GM18868 (cell line): ENCODE data around the gene FBN2.
"Not testable (repeated sequence)": the region's sequence is repeated elsewhere in the genome, so short reads cannot be mapped to it uniquely, and the experiment has no call there.

Source experiments
- ATAC-seq: cut with Tn5 transposase; IDR thresholded peaks from one replicate; pipeline ENCODE4 v1.9.1; 2021; ENCODE audit warnings: mild to moderate bottlenecking, moderate library complexity; ENCODE audit not compliant: unreplicated experiment

Gene FBN2

DNA sequence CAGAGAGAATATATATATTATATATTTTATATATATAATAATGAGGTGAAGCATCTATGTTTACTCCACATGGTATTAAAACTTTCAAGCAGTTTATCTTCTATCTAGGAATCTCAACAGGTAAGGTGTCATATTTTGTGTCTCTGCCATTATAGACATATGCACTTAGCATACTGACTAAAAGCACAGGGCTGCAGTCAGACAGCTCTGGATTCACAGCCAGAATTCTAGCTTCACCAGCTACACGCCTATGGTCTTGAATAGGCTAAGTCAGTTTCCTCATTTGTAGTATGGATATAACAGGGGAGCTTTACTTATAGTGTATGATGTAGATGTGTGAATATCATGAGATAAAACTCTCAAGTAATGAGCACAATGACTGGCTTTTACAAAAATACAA, 57.9 kb downstream of the FBN2 start:
- ATAC-seq: no peak

DNA sequence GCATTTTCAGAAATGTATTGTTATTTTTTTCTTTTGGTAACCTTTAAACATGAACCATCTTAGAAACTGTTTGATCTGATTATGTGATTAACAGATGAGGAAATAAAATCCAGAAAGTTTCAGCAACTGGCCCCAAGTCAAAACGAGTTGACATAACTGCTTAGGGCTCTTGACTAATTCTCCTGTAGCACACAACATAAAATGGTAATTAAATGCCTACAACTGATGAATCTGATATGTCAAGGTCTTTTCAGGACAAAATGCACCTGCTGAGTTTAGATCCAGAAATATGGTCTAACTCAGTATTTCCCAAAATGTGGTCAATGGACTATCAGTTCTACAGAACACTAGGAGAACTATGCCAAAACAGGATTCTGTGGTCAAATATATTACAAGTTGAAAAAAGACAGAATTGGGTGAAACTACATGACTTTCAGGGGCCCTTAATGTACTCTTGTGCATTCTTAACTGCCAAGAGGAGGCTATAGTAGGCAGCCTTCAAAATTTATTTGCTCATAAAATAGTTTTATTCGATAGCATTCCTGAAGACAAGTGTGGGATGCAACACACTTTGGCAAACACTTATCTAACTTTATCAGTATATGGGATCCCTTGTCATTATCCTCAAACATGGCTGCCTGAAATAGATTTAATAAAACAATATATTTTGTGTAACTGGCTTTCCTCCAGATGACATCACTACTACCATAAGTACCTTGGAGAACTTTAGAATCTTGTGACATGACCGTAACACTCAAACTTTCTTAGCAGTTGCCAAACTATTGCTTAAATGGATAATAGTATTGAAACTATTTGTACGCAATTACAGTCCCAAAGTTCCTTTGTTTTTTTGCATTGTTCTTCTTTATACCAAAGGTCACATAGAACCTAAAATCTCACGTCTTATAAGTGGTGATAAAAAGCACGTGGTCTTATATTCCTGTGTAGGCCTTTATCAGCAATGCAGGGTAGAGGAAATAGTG, 59.4 kb downstream of the FBN2 start:
- no peak for ATAC-seq

DNA sequence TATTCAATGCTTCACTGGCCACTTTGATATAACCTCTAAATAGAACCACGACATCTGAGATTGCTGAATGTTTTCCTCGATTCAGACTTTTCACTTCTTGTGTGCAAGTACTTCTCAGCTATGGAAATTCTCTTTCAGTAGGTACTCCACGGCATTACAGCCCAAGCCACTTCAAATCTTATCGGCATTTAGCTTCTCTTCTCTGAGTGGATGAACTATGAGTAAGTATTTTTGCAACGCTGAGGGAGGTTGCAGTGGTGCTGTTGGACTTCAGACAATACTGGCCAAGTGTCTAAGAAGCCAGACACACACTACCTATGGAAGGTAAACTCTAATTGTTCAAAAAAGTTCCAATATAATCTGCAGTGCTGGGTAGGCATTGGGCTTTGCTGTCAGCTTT, 60.1 kb downstream of the FBN2 start:
- no peak for ATAC-seq

DNA sequence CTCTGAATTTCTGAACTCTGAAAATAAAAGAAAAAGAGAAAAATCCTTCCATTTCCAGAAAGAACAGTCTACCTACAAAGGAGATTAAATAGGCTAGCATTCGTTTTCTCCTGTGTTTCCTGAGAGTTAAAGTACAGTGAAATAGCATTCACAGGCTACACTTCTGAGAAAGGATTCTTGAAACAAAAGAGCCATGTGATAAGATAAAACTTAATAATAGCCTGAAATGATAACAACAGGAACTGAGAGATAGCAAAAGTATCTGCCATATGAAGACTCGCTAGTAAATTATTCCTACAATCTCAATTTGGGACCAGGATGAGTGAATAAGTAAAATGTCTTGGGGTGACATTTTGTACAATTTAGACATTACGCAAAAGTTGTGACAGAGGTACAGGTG, 62.4 kb downstream of the FBN2 start:
- ATAC-seq: no peak

DNA sequence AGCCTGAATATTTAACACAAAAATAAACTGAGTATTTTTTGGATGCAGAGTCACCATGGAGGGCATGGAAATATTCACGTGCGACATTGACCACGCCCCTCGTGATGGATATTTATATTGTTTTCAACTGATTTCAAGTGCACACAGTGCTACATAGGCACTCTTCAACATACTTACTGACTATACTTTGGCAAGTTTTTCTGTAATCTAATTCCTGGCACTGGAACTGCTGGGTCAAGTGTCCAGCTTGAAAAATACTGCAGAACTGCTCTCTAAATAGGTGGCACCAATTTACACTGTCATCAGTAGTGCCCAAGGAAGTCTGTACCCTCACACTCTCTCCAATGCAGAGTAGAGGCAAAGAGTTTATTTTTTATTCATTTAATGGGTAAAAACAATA, 65.1 kb downstream of the FBN2 start:
- no peak for ATAC-seq

DNA sequence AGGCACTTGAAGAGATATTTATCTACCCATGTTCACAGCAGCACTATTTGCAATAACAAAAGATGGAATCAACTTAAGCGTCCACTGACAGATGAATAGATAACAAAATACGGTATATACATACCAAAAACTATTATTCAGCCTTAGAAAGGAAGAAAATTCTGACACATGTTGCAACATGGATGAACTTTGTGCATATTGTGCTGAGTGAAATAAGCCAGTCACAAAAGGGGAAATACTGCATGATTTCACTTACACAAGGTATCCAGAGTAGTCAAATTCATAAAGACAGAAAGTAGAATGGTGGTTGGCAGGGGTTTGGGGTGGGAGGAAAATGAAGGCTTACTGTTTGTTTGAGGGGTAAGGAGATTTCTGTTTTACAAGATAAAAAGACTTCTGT, 66.0 kb downstream of the FBN2 start:
- ATAC-seq: no peak

DNA sequence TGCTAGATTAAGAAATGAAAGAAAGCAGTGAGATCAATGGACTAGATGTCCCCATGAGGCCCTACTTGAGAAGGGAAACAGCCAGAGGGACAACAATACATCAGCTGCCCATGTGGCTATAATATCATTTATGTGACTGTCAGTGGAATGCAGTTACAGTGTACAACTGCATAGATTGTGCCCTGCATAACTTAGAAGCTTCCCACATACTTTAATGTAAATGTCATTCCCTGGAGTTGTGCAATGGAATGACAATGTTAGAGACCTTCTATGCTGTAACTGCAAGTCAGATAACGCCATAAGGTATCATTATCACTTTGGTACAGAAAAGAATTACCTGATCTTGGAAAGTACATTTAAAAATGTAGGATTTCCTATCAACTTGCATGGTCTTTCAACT, 67.4 kb downstream of the FBN2 start:
- ATAC-seq: no peak

DNA sequence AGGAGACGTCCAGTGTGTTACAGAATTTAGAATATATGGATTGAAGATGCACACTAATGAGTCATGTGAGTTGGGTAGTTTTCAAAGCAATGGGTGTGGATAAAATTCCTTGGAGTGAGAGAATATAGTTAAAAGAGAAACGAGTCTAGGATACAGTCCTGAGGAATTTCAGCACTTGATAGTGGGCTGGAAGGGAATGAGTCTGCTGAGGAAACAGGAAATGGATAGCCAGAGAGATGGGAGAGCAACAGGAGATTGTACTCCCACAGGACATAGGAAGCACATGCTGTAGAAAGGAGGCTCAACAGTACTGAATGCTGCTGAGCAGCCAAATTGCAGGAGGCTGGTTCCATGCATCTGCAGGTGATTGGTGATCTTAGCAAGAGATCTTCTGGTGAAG, 68.1 kb downstream of the FBN2 start:
- no peak for ATAC-seq

DNA sequence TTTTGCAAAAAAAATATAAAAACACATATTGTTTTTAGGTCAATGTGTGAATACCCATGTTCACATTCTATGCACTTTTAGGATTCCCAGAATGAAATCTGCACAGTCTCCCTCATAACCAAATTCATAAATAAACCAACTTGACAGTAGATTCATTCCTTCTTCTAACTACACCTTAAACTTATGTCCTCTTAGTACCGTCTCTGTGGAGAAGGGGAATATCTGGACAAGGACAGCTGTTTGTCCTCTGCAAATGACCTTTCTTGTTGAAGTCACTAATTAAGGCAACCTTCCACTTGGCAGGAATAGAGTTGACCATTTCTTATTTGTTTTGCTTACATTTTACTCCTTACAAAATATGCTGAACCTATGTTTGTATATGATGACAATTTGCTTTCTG, 71.1 kb downstream of the FBN2 start:
- no peak for ATAC-seq

DNA sequence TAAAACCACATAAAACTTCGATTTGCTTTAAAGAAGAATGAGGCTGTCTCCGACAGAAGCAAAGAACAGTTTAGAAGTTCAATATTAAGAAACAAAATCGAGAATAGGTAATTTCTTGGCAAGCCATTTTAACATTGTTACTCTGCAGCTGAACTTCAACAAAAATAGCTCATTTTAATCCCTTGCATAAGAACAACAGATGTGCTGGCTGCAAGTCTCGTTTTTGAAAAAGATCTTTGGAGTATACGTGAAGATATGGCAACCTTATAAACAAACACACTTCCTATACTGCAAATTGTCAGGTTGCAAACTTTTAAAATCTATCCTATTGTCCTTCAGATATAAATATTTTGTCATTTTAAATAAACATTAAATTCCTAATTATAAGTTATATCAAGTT, 71.5 kb downstream of the FBN2 start:
- no peak for ATAC-seq

DNA sequence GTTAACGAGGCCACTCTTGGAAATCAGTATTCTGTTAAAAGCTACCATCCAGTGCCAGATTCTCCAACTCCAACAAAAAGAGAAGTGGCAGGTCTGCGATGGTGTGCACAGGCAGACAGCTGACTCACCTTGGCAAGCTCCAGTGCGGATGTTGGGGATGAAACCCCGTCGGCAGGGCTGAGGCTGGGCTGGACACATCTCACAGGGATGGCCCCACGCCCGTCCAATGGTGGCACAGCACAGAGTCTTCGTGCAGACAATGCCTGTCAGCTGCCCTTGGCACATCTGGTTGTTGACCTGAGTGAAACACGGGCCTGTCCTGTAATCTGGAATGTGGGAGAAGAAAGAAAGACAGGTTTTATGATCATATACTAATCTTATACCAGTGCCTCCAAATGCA, 73.4 kb downstream of the FBN2 start:
- ATAC-seq: no peak

DNA sequence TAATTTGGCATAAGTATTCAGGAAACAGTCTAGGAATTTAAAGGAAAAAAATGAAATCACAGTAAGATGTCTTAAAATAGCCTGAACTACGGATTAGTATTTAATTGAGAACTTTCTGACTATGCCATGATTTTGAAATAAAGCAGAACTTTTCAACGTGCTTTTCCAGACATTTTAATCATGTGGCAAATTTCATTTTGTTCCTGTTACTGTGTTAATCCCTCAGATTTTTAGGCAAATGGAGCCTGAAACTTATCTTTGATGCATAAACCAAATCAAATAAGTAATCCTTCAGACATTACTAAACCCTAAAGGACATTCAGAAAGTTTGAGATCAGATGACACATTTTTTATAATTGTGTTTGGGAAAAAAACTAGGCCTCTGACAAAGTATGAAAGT, 75.7 kb downstream of the FBN2 start:
- no peak for ATAC-seq

DNA sequence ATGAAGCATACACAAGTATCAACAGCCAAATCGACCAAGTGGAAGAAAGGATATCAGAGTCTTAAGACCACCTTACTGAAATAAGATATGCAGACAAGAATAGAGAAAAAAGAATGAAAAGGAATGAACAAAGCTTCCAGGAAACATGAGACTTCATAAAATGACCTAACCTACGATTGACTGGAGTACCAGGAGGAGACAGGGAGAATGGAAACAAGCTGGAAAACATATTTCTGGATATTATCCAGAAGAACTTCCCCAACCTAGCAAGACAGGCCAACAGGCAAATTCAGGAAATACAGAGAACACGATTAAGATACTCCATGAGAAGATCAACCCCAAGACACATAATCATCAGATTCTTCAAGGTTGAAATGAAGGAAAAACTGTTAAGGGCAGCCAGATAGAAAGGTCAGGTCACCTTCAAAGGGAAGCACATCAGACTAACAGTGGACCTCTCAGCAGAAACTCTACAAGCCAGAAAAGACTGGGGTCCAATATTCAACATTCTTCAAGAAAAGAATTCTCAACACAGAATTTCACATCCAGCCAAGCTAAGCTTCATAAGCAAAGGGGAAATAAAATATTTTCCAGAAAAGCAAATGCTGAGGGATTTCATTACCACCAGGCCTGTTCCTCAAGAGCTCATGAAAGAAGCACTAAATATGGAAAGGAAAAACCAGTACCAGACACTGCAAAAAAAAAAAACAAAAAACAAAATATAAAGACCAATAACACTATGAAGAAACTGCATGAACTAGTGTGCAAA, 80.7 kb downstream of the FBN2 start:
- not testable (repeated sequence) for ATAC-seq

DNA sequence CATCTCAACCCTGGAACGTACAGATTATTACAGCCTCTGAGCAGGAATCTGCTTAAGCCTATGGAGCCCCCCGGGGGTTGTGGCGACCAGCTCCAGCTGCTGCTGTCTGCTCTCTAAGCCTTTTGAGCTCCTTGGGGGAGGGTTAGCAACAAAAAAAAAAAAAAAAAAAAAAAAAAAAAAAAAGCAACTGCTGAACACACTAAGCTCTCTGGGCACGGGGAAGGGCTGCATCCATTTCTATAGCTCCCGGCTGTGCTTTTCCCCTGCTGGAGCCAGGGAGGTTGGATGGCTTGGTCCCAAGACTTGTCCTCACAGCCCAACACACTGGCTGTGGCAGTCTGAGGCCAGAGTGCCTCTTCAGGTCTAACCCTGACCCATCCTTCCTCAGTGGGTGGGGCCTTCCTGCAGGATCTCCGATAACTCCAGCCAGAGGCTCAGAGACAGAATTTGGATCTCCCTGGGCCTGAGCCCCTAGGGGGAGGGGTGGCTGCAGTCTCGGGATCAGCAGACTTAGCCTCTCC, 82.1 kb downstream of the FBN2 start:
- no peak for ATAC-seq

DNA sequence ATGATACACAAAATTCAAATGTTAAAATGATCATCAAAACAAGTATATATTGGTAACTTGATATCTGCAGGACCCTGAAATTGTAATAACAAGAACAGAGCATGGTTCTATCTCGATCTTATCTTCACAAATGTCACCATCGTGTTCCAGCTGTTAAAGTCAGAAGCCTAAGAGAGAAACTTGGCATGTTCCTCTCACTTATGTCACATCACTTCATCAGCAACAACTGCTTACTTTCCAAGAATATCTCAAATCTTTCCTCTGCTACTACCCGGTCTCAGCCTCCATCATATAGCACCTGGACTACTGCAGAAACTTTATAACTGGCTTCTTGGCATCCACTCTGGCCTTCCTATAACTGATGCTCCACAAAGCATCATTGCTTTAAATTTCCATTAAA, 84.9 kb downstream of the FBN2 start:
- ATAC-seq: no peak

DNA sequence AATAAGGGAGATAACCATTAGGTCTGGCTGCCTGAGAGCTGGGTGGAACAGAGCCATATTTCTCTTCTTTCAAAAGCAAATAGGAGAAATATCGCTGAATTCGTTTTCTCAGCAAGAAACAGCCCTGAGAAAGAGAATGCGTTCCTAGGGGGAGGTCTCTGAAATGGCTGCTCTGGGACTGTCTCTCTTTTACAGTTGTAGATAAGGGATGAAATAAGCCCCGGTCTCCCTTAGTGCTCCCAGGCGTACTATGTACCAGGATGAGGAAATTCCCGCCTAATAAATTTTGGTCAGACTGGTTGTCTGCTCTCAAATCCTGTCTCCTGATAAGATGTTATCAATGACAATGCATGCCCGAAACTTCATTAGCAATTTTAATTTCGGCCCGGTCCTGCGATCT, 90.8 kb downstream of the FBN2 start:
- ATAC-seq: not testable (repeated sequence)

DNA sequence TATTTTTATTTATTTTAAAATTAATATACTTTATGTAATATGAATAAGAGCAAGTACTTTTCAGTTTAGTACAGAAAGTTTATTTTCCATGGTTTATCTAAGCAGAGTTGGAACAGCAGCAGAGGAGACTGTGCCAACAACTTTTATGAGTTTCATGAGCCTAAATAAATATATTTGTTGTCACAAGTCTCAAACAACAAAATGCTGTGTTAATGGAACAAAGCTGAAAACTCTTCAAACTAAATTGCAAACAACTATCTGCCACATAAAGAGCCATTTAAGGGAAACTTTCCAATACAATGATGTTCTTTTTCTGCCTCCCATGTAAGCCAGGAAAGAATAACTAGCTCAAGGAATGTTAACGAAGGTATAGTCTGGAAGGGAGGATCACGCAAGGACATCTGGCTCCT, 96.1 kb downstream of the FBN2 start:
- ATAC-seq: no peak

DNA sequence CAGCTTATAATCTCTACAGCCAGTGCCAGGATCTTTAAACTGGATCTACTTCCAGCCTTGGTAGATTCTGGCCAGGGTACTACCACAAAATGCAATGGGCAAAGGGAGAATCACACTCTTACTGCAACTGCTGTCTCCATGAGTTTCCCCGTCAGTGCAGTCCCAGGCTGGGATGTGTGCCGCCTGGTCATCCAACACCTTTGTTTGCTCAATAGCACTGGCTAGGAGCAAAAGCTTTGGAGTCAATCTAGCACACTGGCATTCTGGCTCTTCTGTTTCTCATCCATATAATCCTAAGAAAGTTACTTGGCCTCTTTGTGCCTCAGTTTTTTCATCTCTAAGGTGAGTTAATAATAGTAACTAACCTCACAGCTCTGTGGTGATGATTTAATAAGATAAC, 96.9 kb downstream of the FBN2 start:
- no peak for ATAC-seq

DNA sequence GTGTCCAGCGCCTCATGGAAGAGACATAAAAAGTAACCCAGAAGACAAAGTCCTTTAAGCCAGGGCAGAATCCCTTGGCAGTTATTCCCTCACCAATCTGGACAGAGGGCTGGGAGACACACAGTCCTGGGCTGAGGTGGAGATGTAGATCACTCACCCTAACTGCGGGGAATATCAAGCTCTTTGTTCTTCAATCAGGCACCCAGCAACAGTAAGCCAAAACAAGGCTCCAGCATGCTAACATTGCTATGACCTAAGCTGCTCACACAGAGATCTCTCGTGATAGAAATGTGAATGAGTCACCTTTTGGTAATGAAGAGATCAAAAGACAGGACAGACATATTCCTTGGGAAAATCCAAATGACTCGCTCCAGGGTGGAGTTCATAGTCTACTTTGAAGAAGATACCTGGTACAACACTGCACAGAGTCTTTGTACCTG, 101.3 kb downstream of the FBN2 start:
- no peak for ATAC-seq

DNA sequence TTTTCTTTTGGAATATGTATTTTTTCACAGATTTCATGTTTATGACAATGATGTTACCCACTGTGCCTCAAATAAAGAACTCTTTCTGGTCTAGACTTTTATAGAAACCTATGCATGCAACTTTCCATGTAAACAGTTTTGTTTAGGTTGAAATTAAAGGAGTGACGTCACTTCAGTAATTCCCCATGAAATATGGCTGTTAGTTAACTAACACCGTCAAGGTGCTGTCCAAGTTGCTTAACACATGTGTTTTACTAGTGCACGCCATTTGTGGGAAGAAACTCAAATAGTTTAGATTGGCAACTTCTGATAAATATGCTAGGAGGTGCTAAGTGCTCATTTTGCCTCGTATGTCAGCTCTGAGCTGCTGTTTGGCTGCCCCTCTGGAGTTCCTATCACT, 102.2 kb downstream of the FBN2 start:
- no peak for ATAC-seq

DNA sequence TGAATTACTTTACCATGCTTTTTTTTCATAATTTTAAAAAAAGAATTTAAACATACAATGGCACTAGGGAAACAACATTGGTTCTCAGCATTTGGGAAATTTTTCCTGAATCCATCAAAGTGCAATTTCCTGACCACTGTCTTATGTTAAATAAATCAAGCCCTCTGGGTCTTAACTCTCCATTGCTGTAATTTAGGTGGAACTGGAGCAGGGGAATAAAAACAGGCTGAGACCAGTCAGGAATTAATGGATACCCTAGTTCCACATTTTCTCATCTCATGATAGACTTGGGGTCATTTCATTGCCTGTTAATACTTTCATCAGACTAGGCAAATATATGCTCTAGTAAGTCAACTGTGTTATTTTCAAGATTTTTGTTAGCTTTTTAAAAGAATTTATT, 103.1 kb downstream of the FBN2 start:
- ATAC-seq: no peak

DNA sequence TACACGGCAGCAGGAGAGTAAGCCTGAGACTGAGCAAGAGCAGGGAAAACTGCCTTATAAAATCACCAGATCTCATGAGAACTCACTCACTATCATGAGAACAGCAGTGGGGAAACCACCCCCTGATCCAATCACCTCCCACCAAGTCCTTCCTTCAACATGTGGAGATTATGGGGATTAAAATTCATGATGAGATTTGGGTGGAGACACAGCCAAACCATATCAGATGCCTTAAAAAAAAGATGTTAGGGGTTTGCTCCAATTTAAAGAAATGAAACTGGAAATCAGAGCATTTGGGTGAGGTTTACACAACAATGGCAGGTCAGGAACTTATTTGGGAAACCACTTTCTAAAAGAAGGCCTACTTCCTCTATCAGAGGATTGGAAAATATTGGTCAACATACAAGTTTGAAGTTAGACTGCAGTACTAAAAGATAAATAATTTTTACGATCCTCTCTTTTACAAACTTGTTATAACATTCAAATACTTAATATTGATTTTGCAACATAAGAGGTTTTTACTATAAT, 105.1 kb downstream of the FBN2 start:
- no peak for ATAC-seq
